ENCODE results near the gene ZNF438. TPM values are rescaled to one million over a fixed set of nuclear protein-coding genes. Genes with fewer than 3 reads are reported as not detected.

ZNF438 gene
- total and polyA plus RNA-seq, 2 of the 13 experiments (the other 11 are each of a cell fraction or from before 2014, with no cell fraction given), result 0.75 to 0.83 TPM

- no peak for TF ChIP-seq ZNF646 (CRISPR knock-in tag; IDR thresholded peaks at IDR 0.05)
- TF ChIP-seq BORCS8-MEF2B (CRISPR knock-in tag; IDR thresholded peaks at IDR 0.05), result peak; percentile 86
- no peak for TF ChIP-seq THYN1 (CRISPR knock-in tag; IDR thresholded peaks at IDR 0.05; ENCODE audit: borderline replicate concordance, low read depth)
- TF ChIP-seq KMT2A (CRISPR knock-in tag; IDR thresholded peaks at IDR 0.05), result 0 out of 2 replicates have a peak, but pooled peaks have one; percentile 50
- TF ChIP-seq, protein P1, sequence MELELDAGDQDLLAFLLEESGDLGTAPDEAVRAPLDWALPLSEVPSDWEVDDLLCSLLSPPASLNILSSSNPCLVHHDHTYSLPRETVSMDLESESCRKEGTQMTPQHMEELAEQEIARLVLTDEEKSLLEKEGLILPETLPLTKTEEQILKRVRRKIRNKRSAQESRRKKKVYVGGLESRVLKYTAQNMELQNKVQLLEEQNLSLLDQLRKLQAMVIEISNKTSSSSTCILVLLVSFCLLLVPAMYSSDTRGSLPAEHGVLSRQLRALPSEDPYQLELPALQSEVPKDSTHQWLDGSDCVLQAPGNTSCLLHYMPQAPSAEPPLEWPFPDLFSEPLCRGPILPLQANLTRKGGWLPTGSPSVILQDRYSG (CRISPR knock-in tag; IDR thresholded peaks at IDR 0.05), result peak; percentile 69; the same call in 1 of the 2 replicates
- TF ChIP-seq REPIN1 (CRISPR knock-in tag; IDR thresholded peaks at IDR 0.05; ENCODE audit: borderline replicate concordance, low read depth), result 0 out of 2 replicates have a peak, but pooled peaks have one; percentile 50
- TF ChIP-seq KLF11 (CRISPR knock-in tag; IDR thresholded peaks at IDR 0.05), result no peak
- no peak for TF ChIP-seq FOSL1 (CRISPR knock-in tag; IDR thresholded peaks at IDR 0.05; ENCODE audit: borderline replicate concordance)
- TF ChIP-seq ZNF264 (CRISPR knock-in tag; IDR thresholded peaks at IDR 0.05), result no peak
- TF ChIP-seq ZBTB1 (CRISPR knock-in tag; IDR thresholded peaks at IDR 0.05; ENCODE audit: borderline replicate concordance), result no peak
- TF ChIP-seq, protein P2, sequence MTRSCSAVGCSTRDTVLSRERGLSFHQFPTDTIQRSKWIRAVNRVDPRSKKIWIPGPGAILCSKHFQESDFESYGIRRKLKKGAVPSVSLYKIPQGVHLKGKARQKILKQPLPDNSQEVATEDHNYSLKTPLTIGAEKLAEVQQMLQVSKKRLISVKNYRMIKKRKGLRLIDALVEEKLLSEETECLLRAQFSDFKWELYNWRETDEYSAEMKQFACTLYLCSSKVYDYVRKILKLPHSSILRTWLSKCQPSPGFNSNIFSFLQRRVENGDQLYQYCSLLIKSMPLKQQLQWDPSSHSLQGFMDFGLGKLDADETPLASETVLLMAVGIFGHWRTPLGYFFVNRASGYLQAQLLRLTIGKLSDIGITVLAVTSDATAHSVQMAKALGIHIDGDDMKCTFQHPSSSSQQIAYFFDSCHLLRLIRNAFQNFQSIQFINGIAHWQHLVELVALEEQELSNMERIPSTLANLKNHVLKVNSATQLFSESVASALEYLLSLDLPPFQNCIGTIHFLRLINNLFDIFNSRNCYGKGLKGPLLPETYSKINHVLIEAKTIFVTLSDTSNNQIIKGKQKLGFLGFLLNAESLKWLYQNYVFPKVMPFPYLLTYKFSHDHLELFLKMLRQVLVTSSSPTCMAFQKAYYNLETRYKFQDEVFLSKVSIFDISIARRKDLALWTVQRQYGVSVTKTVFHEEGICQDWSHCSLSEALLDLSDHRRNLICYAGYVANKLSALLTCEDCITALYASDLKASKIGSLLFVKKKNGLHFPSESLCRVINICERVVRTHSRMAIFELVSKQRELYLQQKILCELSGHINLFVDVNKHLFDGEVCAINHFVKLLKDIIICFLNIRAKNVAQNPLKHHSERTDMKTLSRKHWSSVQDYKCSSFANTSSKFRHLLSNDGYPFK (CRISPR knock-in tag; IDR thresholded peaks at IDR 0.05; ENCODE audit: borderline replicate concordance), result no peak
- peak; percentile 60; the same call in 1 of the 2 replicates for TF ChIP-seq MTA1 (CRISPR knock-in tag; IDR thresholded peaks at IDR 0.05; ENCODE audit: borderline replicate concordance)
- TF ChIP-seq ATF2 (CRISPR knock-in tag; IDR thresholded peaks at IDR 0.05), result peak; percentile 84
- TF ChIP-seq ZNF512 (CRISPR knock-in tag; IDR thresholded peaks at IDR 0.05), result no peak
- TF ChIP-seq ZMYM2 (CRISPR knock-in tag; IDR thresholded peaks at IDR 0.05), result peak; percentile 73; the same call in 1 of the 2 replicates
These were observed at the start of gene ZNF438 (continued) for GRCh38 chr10:31031558-31032257.

Measured in HepG2 (cell line).